HG03095 (cell line): ENCODE data around the gene DDX28.

Source experiments
- ATAC-seq: cut with Tn5 transposase; IDR thresholded peaks from one replicate; pipeline ENCODE4 v1.9.1; 2021; ENCODE audit warnings: moderate library complexity; ENCODE audit not compliant: unreplicated experiment

Gene DDX28

GRCh38 chr16:68022728-68023537 lies at the start of gene DDX28, which contains the start of gene DUS2:
DDX28 (minus strand) TSS chr16:68023232; CDS start chr16:68023202, 30 bp downstream.
DUS2 (plus strand) TSS chr16:68023284; CDS start chr16:68038024, 14,740 bp downstream.
- ATAC-seq, result peak; percentile 61

- no peak for ATAC-seq
These were observed 49.1 kb upstream of the DDX28 start for GRCh38 chr16:68072038-68072695.

GRCh38 chr16:68071518-68071901 lies 48.5 kb upstream of the DDX28 start:
- ATAC-seq, result no peak

- no peak for ATAC-seq
These were observed 47.9 kb upstream of the DDX28 start for GRCh38 chr16:68070806-68071517.

GRCh38 chr16:68070249-68070730 lies 47.3 kb upstream of the DDX28 start:
- ATAC-seq, result no peak

GRCh38 chr16:68069511-68070248 lies 46.6 kb upstream of the DDX28 start:
- ATAC-seq, result no peak

- no peak for ATAC-seq
These were observed 45.9 kb upstream of the DDX28 start for GRCh38 chr16:68068926-68069325.

- ATAC-seq, result no peak
These were observed 43.7 kb upstream of the DDX28 start for GRCh38 chr16:68066763-68067162.

GRCh38 chr16:68065716-68066305 lies 42.8 kb upstream of the DDX28 start:
- ATAC-seq, result no peak

- no peak for ATAC-seq
These were observed 41.8 kb upstream of the DDX28 start for GRCh38 chr16:68064791-68065365.

- ATAC-seq, result no peak
These were observed 39.9 kb upstream of the DDX28 start for GRCh38 chr16:68062910-68063393.

- ATAC-seq, result no peak
These were observed 38.4 kb upstream of the DDX28 start for GRCh38 chr16:68061396-68061795.

GRCh38 chr16:68059804-68060203 lies 36.8 kb upstream of the DDX28 start:
- ATAC-seq, result no peak

GRCh38 chr16:68055395-68055794 lies 32.4 kb upstream of the DDX28 start:
- no peak for ATAC-seq

GRCh38 chr16:68049449-68049848 lies 26.4 kb upstream of the DDX28 start:
- ATAC-seq, result no peak

GRCh38 chr16:68047987-68048386 lies 25.0 kb upstream of the DDX28 start:
- ATAC-seq, result no peak

- ATAC-seq, result no peak
These were observed 23.1 kb upstream of the DDX28 start for GRCh38 chr16:68046106-68046505.

- no peak for ATAC-seq
These were observed 18.8 kb upstream of the DDX28 start for GRCh38 chr16:68041783-68042182.

- peak; percentile 56 for ATAC-seq
These were observed 17.7 kb upstream of the DDX28 start for GRCh38 chr16:68040506-68041288.
